GM18517 (cell line): ENCODE results near the gene KLRD1.
"Not testable (repeated sequence)": the region's sequence is repeated elsewhere in the genome, so short reads cannot be mapped to it uniquely, and the experiment has no call there.

Experiments used
- ATAC-seq: cut with Tn5 transposase; IDR thresholded peaks from one replicate; pipeline ENCODE4 v1.9.1; 2021; ENCODE audit warnings: mild to moderate bottlenecking, moderate library complexity; ENCODE audit not compliant: unreplicated experiment

Gene KLRD1

GRCh38 chr12:10336196-10336595, 28.5 kb downstream of the KLRD1 start:
- ATAC-seq = not testable (repeated sequence)

DNA sequence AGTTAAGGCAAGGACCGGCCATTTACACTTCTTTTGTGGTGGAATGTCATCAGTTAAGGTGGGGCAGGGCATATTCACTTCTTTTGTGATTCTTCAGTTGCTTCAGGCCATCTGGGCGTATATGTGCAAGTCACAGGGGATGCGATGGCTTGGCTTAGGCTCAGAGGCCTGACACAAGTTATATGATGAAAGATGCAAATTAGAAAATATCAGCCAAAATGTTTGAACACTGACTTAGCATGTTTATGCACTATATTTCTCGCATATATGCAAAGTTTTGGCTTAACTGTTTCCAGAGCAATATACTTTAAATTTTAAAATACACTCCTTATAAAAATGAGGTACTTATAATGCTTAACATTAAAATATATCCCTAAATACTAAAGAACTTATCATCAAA, 30.8 kb downstream of the KLRD1 start:
- not testable (repeated sequence) for ATAC-seq

- ATAC-seq = no peak
These were observed 31.6 kb downstream of the KLRD1 start for GRCh38 chr12:10339053-10339840.

GRCh38 chr12:10340946-10341345, 33.3 kb downstream of the KLRD1 start:
- ATAC-seq = not testable (repeated sequence)

- no peak for ATAC-seq
These were observed 34.3 kb downstream of the KLRD1 start for GRCh38 chr12:10341892-10342509.

DNA sequence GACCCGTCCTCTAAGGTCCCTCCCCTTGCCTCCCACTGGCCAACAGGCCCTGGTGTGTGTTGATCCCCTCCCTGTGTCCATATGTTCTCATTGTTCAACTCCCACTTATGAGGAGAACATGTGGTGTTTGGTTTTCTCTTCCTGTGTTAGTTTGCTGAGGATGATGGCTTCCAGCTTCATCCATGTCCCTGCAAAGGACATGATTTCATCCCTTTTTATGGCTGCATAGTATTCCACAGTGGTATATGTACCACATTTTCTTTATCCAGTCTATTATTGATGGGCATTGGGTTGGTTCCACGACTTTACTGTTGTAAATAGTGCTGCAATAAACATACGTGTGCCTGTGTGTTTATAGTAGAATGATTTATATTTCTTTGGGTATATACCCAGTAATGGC, 43.8 kb downstream of the KLRD1 start:
- not testable (repeated sequence) for ATAC-seq

DNA sequence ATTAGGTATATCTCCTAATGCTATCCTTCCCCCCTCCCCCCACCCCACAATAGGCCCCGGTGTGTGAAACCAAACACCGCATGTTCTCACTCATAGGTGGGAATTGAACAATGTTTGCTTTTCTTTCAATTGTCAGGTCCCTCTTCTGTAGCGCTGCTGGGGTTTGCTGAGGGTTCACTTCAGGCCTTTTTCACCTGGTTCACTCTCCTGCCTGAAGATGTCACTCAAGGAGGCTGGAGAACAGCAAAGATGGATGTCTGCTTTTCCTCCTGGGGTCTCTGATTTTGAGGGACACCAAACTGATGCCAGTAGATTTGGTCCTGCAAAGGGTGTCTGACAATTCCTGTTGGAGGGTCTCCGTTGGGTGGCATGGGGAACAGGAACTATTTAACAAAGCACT, 46.4 kb downstream of the KLRD1 start:
- ATAC-seq = no peak

DNA sequence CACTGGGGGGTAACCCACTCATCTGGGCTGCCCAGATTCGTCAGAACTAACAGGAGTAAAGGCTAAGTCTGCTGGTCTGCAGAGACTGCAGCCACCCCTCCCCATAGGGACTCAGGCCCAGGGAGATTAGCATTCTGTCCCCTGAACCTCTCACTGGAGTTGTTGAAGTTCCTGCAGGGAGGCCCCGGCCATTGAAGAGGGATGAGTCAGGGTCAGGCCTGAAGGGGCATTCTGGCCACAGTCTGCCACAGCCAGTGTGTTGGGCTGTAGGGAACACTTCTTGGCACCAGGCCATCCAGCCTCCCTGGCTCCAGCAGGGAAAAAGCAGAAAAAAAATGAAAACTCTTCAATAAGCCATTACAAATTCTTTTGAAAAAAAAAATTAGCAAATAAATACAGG, 46.8 kb downstream of the KLRD1 start:
- no peak for ATAC-seq

GRCh38 chr12:10358131-10358530, 50.5 kb downstream of the KLRD1 start:
- no peak for ATAC-seq

GRCh38 chr12:10358969-10359368, 51.3 kb downstream of the KLRD1 start:
- ATAC-seq = no peak

DNA sequence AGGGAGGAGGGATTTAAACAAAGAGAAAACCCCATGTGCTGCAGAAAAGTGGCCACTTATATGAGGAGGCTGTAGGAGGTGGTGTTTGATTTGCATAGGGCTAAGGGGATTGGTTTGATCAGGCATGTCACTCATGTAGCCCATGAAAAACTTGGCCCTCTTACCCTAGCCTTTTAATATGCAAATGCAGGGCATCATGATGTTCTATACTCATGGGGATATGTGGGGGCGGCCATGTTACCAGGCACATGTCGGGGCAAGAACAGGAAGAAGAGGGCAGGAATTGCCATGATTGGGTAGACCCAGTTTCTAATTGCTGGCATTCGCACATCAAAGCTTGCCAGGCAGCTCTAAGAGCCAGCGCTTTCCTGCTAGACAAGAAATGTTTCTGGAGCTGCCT, 53.4 kb downstream of the KLRD1 start:
- ATAC-seq = no peak

DNA sequence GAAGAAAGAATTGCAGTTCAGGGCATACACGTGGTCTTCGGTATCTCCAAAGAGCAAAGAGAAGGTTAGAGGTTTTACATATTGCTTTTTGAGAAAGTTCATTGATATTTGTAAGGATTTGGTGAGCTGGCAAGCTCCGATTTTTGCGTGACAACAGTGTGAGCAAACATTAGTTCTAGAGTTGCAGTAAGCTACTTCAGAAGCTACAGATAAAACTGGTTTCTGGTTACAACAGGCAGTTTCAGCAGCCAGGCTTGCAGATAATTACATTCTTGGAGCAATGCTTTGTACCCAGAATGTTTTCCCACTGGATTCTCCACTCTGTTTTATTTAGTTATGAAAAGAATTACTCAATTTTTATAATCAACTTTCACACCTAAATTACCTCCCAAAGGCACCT, 54.0 kb downstream of the KLRD1 start:
- ATAC-seq = no peak

DNA sequence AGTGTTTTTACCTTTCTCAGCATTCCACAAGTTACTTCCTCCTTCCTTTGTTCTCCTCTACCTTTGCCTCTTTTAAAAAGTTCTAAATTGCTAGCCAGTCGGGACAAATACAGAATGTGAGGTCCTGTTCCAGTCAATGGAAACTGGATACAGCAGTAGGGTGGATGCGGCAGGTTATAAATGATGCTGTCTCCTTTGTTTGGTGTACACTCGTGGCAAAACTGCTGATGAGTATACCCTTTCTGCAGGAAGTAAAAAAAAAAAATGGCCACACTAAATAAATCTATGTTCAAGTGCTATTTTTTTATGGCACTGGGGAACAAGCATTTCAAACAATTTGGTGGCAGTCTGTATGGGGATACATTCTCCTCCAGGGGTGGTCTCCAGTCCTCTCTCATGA, 54.7 kb downstream of the KLRD1 start:
- ATAC-seq = no peak

DNA sequence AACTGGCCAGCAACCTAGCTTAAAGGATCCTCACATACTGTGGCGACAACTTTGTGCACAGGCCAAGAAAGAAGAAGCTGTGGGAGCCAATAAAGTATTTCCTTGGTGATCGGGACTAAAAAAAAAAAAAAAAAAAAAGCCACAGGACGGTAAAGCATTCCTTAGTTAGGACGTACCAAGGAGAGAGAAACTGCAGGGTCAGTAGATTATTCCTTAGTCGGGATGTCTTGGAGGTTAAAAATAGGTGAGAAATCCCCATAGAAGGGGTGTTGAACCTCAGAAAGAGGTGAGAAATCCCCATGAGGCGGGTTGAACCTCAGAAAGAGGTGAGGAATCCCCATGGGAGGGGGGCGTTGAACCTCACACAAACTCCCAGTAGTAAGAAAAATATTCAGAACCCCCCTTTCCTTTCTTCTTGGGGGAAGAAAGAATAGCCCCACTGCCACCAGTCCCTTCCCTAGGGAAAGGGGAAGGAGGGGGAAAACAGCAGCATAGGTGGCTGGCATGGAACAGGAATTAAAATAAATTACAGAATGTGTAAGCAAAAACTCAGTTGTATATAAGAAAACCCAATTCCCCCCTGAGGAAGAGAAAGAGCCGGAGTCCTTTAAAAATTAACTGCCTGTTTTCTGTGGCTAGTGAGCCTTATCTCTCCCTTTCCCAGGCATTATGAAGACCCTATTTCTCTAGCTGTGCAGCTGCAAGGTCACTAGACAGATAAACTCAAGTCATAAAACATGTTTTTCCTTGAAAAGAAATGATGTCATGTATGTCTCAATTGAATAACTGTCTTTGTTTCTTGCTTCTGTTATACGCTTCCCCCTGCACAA, 55.4 kb downstream of the KLRD1 start:
- no peak for ATAC-seq

DNA sequence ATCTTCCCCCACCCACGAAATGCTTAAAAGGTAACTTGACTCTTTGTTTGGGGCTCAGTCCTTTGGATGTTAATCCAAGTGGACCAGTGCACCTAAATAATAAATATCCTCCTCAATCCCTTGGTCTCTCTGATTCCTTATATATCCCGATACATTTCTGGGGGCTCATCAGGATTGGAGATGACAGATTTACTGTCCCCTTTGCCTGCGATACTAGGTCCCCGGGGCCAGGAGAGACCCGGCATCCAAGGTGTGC, 55.9 kb downstream of the KLRD1 start:
- ATAC-seq = no peak

- ATAC-seq = peak; percentile 86
These were observed 56.5 kb downstream of the KLRD1 start for GRCh38 chr12:10363914-10364814.

DNA sequence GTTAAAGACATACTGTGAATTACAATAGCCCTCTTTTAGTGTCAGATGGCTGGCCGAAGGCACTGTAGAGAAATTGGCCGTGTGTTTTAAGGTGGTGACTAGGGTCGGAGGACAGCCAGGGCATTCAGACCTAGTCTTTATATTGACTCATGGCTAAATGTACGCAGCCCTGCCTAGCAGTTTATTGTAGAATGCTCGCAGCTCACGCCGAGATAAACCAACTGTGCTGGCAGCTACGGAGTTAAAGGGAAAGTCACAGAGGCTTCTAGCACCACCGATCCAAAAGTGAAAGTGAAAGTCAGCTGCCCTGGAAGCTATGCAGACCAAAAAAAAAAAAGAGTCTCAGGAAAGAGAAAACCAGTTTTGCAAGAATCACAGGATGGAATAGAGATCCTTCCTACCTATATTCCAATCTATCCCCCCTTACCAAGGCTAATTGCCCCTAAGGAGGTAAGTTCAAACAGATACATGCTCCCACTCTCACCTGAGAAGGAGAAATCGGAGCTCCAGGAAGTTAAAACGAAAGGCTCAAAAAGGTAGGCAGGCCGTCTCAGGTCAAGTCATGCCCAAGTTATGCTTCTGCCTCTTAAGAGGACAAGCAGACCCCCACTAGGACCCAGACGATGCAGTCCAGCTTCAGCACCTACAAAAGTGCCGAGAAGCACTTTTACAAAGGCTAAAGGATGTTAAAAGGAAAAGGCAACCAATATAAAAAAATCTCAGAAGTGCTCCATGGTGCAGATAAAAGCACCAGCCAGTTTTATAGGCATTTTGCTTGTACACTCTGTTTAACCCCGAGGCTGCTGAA, 57.3 kb downstream of the KLRD1 start:
- ATAC-seq = peak; percentile 68

- ATAC-seq = no peak
These were observed 58.2 kb downstream of the KLRD1 start for GRCh38 chr12:10365696-10366405.

DNA sequence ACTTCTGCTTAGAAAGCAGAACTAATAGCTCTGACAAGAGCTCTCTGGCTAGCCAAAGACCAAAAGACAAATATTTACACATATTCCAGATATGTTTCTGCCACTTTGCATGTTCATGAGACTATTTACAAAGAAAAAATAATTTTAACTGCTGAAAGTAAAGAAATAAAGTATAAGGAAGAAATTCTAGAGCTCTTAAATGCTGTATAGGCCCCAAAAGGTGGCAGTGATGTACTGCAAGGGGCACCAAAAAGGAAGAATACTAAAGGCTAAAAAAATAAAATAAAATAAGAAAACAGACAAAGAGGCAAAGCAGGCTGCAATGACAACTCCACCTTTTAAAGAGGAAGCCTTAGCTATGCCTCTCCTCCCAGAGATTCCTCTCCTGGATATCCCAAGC, 59.2 kb downstream of the KLRD1 start:
- no peak for ATAC-seq

DNA sequence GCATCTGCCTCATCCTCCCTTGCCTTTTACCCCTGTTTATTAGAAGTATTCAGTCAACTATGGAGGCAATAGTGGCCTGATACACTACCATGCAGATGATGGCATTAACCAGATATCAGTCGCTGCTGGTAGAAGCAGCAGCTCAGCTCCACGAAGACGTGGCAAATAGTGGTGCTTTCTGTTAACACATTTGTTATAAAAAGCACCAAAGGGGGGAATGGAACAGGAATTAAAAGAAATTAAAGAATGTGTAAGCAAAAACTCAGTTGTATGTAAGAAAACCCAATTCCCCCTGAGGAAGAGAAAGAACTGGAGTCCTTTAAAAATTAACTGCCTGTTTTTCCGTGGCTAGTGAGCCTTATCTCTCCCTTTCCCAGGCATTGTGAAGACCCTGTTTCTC, 60.0 kb downstream of the KLRD1 start:
- ATAC-seq = not testable (repeated sequence)
